H9 (cell line): ENCODE data around the gene DISC1. TPM values are rescaled to one million over a fixed set of nuclear protein-coding genes. Genes with fewer than 3 reads are reported as not detected.

Source experiments
- DNase-seq: peaks from one replicate; pipeline ENCODE4 v3.0.0-alpha.2; 2017
- H2AFZ ChIP-seq: one replicate; pipeline ENCODE4 v1.6.1; 2013; ENCODE audit warnings: mild to moderate bottlenecking, low read length, control low read depth, moderate library complexity
- H2AK5ac ChIP-seq: 2 replicates; pipeline ENCODE4 v1.6.1; 2013; ENCODE audit warnings: low read length, control low read depth, mixed read lengths; ENCODE audit not compliant: insufficient read length
- H2BK120ac ChIP-seq: one replicate; pipeline ENCODE4 v1.6.1; 2013; ENCODE audit warnings: low read depth, mild to moderate bottlenecking, low read length, control low read depth, inconsistent platforms; ENCODE audit not compliant: poor library complexity, severe bottlenecking
- H2BK12ac ChIP-seq: 2 replicates; pipeline ENCODE4 v1.6.1; 2013; ENCODE audit warnings: low read length, control low read depth, mixed read lengths, low read depth; ENCODE audit not compliant: insufficient read length
- H2BK15ac ChIP-seq: 2 replicates; pipeline ENCODE4 v1.6.1; 2013; ENCODE audit warnings: low read depth, low read length, control low read depth
- H2BK20ac ChIP-seq: one replicate; pipeline ENCODE4 v1.6.1; 2013; ENCODE audit warnings: low read depth, mild to moderate bottlenecking, low read length, control low read depth, inconsistent platforms; ENCODE audit not compliant: poor library complexity, severe bottlenecking
- H2BK5ac ChIP-seq: 2 replicates; pipeline ENCODE4 v1.6.1; 2013; ENCODE audit warnings: low read length, control low read depth, mixed read lengths; ENCODE audit not compliant: insufficient read length
- H3K14ac ChIP-seq: 2 replicates; pipeline ENCODE4 v1.6.1; 2013; ENCODE audit warnings: low read length, control low read depth; ENCODE audit not compliant: insufficient read depth
- H3K18ac ChIP-seq: 2 replicates; pipeline ENCODE4 v1.6.1; 2013; ENCODE audit warnings: low read depth, mild to moderate bottlenecking, mixed read lengths, low read length, control low read depth; ENCODE audit not compliant: insufficient read length
- H3K23ac ChIP-seq: 2 replicates; pipeline ENCODE4 v1.6.1; 2013; ENCODE audit warnings: low read length, control low read depth, mixed read lengths, low read depth; ENCODE audit not compliant: insufficient read length
- H3K23me2 ChIP-seq: 2 replicates; pipeline ENCODE4 v1.6.1; 2013; ENCODE audit warnings: low read depth, mild to moderate bottlenecking, mixed read lengths, low read length, control low read depth; ENCODE audit not compliant: insufficient read length, poor library complexity, severe bottlenecking
- H3K27ac ChIP-seq: 2 replicates; pipeline ENCODE4 v1.5.1; 2013; ENCODE audit warnings: low read length, control low read depth, mixed read lengths, low read depth; ENCODE audit not compliant: insufficient read length
- H3K27me3 ChIP-seq: 2 replicates; pipeline ENCODE4 v1.6.1; 2013; ENCODE audit warnings: low read length, control low read depth, inconsistent platforms; ENCODE audit not compliant: insufficient read depth
- H3K4ac ChIP-seq: 2 replicates; pipeline ENCODE4 v1.6.1; 2013; ENCODE audit warnings: low read depth, mild to moderate bottlenecking, control low read depth, inconsistent platforms, low read length, moderate library complexity
- H3K4me1 ChIP-seq: 2 replicates; pipeline ENCODE4 v1.6.1; 2013; ENCODE audit warnings: low read length, control low read depth, inconsistent platforms; ENCODE audit not compliant: insufficient read depth
- H3K4me2 ChIP-seq: 2 replicates; pipeline ENCODE4 v1.6.1; 2013; ENCODE audit warnings: low read length, control low read depth, mixed read lengths; ENCODE audit not compliant: insufficient read length, insufficient read depth
- H3K56ac ChIP-seq: 2 replicates; pipeline ENCODE4 v1.6.1; 2013; ENCODE audit warnings: low read depth, mild to moderate bottlenecking, mixed read lengths, low read length, control low read depth; ENCODE audit not compliant: insufficient read length
- H3K79me1 ChIP-seq: 2 replicates; pipeline ENCODE4 v1.6.1; 2013; ENCODE audit warnings: low read depth, mild to moderate bottlenecking, moderate library complexity, low read length, control low read depth, inconsistent platforms; ENCODE audit not compliant: insufficient read depth, poor library complexity, severe bottlenecking
- H3K79me2 ChIP-seq: 2 replicates; pipeline ENCODE4 v1.6.1; 2013; ENCODE audit warnings: low read length, control low read depth, inconsistent platforms; ENCODE audit not compliant: insufficient read depth
- H3K9ac ChIP-seq: 2 replicates; pipeline ENCODE4 v1.6.1; 2013; ENCODE audit warnings: low read length, control low read depth, mixed read lengths; ENCODE audit not compliant: insufficient read length; ENCODE audit errors: extremely low read depth
- H3K9me3 ChIP-seq: one replicate; pipeline ENCODE4 v1.6.1; 2013; ENCODE audit warnings: low read depth, low read length, inconsistent platforms; ENCODE audit not compliant: control insufficient read depth
- H3T11ph ChIP-seq: one replicate; pipeline ENCODE4 v1.6.1; 2013; ENCODE audit warnings: mild to moderate bottlenecking, low read length, control low read depth, inconsistent platforms
- H4K20me1 ChIP-seq: one replicate; pipeline ENCODE4 v1.6.1; 2013; ENCODE audit not compliant: control insufficient read depth, insufficient read length, insufficient read depth
- H4K5ac ChIP-seq: 2 replicates; pipeline ENCODE4 v1.6.1; 2013; ENCODE audit warnings: low read depth, mild to moderate bottlenecking, mixed read lengths, low read length, control low read depth; ENCODE audit not compliant: insufficient read length
- H4K8ac ChIP-seq: replicated peaks from 2 replicates; pipeline ENCODE4 v1.6.1; 2013; ENCODE audit warnings: low read length, control low read depth, mixed read lengths, low read depth; ENCODE audit not compliant: insufficient read length
- H4K91ac ChIP-seq: 2 replicates; pipeline ENCODE4 v1.6.1; 2013; ENCODE audit warnings: low read depth, mild to moderate bottlenecking, moderate library complexity, mixed read lengths, low read length, control low read depth; ENCODE audit not compliant: insufficient read length
- H3K27ac Mint-ChIP-seq, 3 experiments: 2 replicates in 2 of 3; 3 replicates in 1 of 3; pipeline ENCODE4 v1.8.0; 2020 to 2021; ENCODE audit warnings: mixed read lengths in 3 of 3, mild to moderate bottlenecking in 1 of 3, moderate library complexity in 1 of 3
- H3K27me3 Mint-ChIP-seq: 2 replicates; pipeline ENCODE4 v1.8.0; 2021; ENCODE audit warnings: low read depth, mild to moderate bottlenecking, moderate library complexity, mixed read lengths
- H3K36me3 Mint-ChIP-seq, 3 experiments: 2 replicates in 2 of 3; 3 replicates in 1 of 3; pipeline ENCODE4 v1.8.0; 2020 to 2021; ENCODE audit warnings: low read depth in 3 of 3, mixed read lengths in 3 of 3; ENCODE audit not compliant: insufficient read depth in 1 of 3
- H3K4me1 Mint-ChIP-seq, 2 experiments: 2 replicates each; pipeline ENCODE4 v1.8.0; 2020; ENCODE audit warnings: mixed read lengths in 2 of 2
- H3K4me3 Mint-ChIP-seq, 2 experiments: 2 replicates in 1 of 2; 3 replicates in 1 of 2; pipeline ENCODE4 v1.8.0; 2020 to 2021; ENCODE audit warnings: mild to moderate bottlenecking in 2 of 2, mixed read lengths in 2 of 2, moderate library complexity in 1 of 2
- H3K9me3 Mint-ChIP-seq, 2 experiments: 2 replicates in 1 of 2; 3 replicates in 1 of 2; pipeline ENCODE4 v1.8.0; 2020; ENCODE audit warnings: mild to moderate bottlenecking in 2 of 2, mixed read lengths in 2 of 2, moderate library complexity in 1 of 2
- CTCF ChIP-seq: fragments of 200-600 bp; sonication (generic); conservative IDR thresholded peaks from 3 replicates; pipeline ENCODE4 v1.8.0; 2021; ENCODE audit warnings: antibody characterized with exemption, mild to moderate bottlenecking
- WGBS: extraction: QIAGEN DNeasy Blood & Tissue Kit; methylation state at CpG from one replicate; pipeline ENCODE4 v1.1.7; 2013; ENCODE audit warnings: missing lambda C conversion rate, low lambda C conversion rate, mixed read lengths; ENCODE audit not compliant: insufficient read length; ENCODE audit errors: extremely low coverage; 5-methylcytosine and 5-hydroxymethylcytosine counted together
- total RNA-seq: library from RNA; stranded (reverse); gene quantifications from 2 replicates; pipeline ENCODE4 v1.2.1, GENCODE V29; 2021

DISC1 gene
- total RNA-seq, 1 experiment from 2014 or later = 2.5 TPM

DNA sequence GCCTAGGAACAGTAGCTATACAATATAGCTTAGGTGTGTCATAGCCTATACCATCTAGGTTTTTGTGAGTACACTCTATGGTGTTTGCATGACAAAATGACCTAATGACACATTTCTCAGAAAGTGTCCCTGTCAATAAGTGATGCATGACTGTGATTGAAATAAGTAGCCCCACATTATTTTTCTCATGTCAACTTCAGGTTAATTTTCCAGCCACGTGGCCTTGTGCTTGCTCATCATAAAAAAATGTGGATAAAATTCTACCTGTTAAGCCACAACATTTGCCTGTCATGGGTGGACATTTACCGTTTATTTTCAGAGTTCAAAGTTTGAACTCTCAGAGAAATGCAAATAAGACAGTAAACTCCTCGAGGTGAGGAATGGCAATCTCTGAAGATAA lies 5.5 kb downstream of the DISC1 start:
- no peak overlapping the region for H4K5ac ChIP-seq
- no peak overlapping the region for H2AFZ ChIP-seq
- H3K9ac ChIP-seq = no peak overlapping the region
- Mint-ChIP-seq H3K27me3 (peaks cover 11% of the 10 kb centered on the region), H3K4me1 (peaks cover 4% of the 10 kb centered on the region in 2 experiments; a peak in 2 of 4 replicates), H3K9me3 (no peaks in the 10 kb centered on the region), H3K4me3 (no peak overlapping the region), H3K27ac (no peak overlapping the region), H3K36me3 (no peaks in the 10 kb centered on the region)
- H3K79me1 ChIP-seq = no peaks in the 10 kb centered on the region
- no peak overlapping the region for H2BK15ac ChIP-seq
- H3K56ac ChIP-seq = no peak overlapping the region
- H3K14ac ChIP-seq = no peak overlapping the region
- H3K18ac ChIP-seq = no peak overlapping the region
- no peak overlapping the region for H4K91ac ChIP-seq
- no peaks in the 10 kb centered on the region for H3K9me3 ChIP-seq
- no peak overlapping the region for H3K4me2 ChIP-seq
- 0 out of 2 replicates have a peak, but pooled peaks cover 4% of the 10 kb centered on the region for H3K27me3 ChIP-seq
- no peaks in the 10 kb centered on the region; the same call in 1 of the 2 replicates for H3K4me1 ChIP-seq
- no peak overlapping the region for H4K8ac ChIP-seq
- no peak overlapping the region for H2BK12ac ChIP-seq
- no peak overlapping the region for H2BK20ac ChIP-seq
- no peak for DNase-seq
- H3K4ac ChIP-seq = no peak overlapping the region
- no peak overlapping the region for H2BK120ac ChIP-seq
- no peak overlapping the region for H3K23ac ChIP-seq
- WGBS = no CpG with 5 or more reads among the region's 3 CpGs
- no peak for TF ChIP-seq CTCF
- no peak overlapping the region for H3T11ph ChIP-seq
- peaks cover 5% of the 10 kb centered on the region for H3K23me2 ChIP-seq
- no peaks in the 10 kb centered on the region for H4K20me1 ChIP-seq
- H3K27ac ChIP-seq = no peak overlapping the region
- no peaks in the 10 kb centered on the region for H3K79me2 ChIP-seq
- H2AK5ac ChIP-seq = no peak overlapping the region
- H2BK5ac ChIP-seq = no peak overlapping the region
